Neural cell (in vitro differentiated cells): ENCODE data around the gene SRP68. TPM values are rescaled to one million over a fixed set of nuclear protein-coding genes. Genes with fewer than 3 reads are reported as not detected.

Experiments used
- H2AFZ ChIP-seq: fragments of 200-600, 300-800 bp; sonication (generic), shearing (Covaris generic); 2 replicates; pipeline ENCODE4 v1.6.0; 2014; ENCODE audit warnings: low read depth, mild to moderate bottlenecking, antibody characterized with exemption, low read length, moderate library complexity
- H3F3A ChIP-seq: fragments of 200-600 bp; shearing (Covaris generic); 2 replicates; pipeline ENCODE4 v1.6.1; 2016; ENCODE audit warnings: mild to moderate bottlenecking, moderate library complexity, mixed read lengths, antibody characterized with exemption, low read length; ENCODE audit not compliant: insufficient read depth, poor library complexity, severe bottlenecking
- H3K27ac ChIP-seq: fragments of 200-600, 300-800 bp; sonication (generic), shearing (Covaris generic); 2 replicates; pipeline ENCODE4 v1.5.1; 2014; ENCODE audit warnings: mild to moderate bottlenecking, low read length, moderate library complexity
- H3K27me3 ChIP-seq: fragments of 300-800, 200-600 bp; sonication (generic), shearing (Covaris generic); 2 replicates; pipeline ENCODE4 v1.6.0; 2014; ENCODE audit warnings: mild to moderate bottlenecking, low read depth, low read length, moderate library complexity; ENCODE audit not compliant: insufficient read depth
- H3K36me3 ChIP-seq: fragments of 300-800, 200-600 bp; sonication (generic), shearing (Covaris generic); 2 replicates; pipeline ENCODE4 v1.5.1; 2014; ENCODE audit warnings: mild to moderate bottlenecking, antibody characterized with exemption, low read length, moderate library complexity; ENCODE audit not compliant: insufficient read depth
- H3K4me2 ChIP-seq: fragments of 300-800, 200-600 bp; sonication (generic), shearing (Covaris generic); 2 replicates; pipeline ENCODE4 v1.6.0; 2014; ENCODE audit warnings: mild to moderate bottlenecking, low read length
- H3K4me3 ChIP-seq: fragments of 300-800, 200-600 bp; sonication (generic), shearing (Covaris generic); 2 replicates; pipeline ENCODE4 v1.5.1; 2014; ENCODE audit warnings: mild to moderate bottlenecking, low read length, moderate library complexity
- H3K79me2 ChIP-seq: fragments of 200-600 bp; shearing (Covaris generic); replicated peaks from 2 replicates; pipeline ENCODE4 v1.6.0; 2014; ENCODE audit warnings: mild to moderate bottlenecking, low read length, moderate library complexity; ENCODE audit not compliant: insufficient read depth
- H3K9ac ChIP-seq: fragments of 300-800, 200-600 bp; sonication (generic), shearing (Covaris generic); 2 replicates; pipeline ENCODE4 v1.6.1; 2016; ENCODE audit warnings: mild to moderate bottlenecking, low read length, mixed read lengths
- H3K9me2 ChIP-seq: fragments of 200-600 bp; shearing (Covaris generic); 2 replicates; pipeline ENCODE4 v1.6.1; 2016; ENCODE audit warnings: mild to moderate bottlenecking, low read length, mixed read lengths; ENCODE audit not compliant: insufficient read depth
- H3K9me3 ChIP-seq: fragments of 200-600, 300-800 bp; sonication (generic), shearing (Covaris generic); 2 replicates; pipeline ENCODE4 v1.6.1; 2016; ENCODE audit warnings: mild to moderate bottlenecking, mixed run types, low read length, moderate library complexity, mixed read lengths
- H4K20me1 ChIP-seq: fragments of 200-600 bp; shearing (Covaris generic); 2 replicates; pipeline ENCODE4 v1.6.1; 2016; ENCODE audit warnings: mild to moderate bottlenecking, mixed run types; ENCODE audit not compliant: insufficient read depth
- CTCF ChIP-seq: fragments of 450-650 bp; IDR thresholded peaks from 2 replicates; pipeline ENCODE4 v1.5.1; 2014; ENCODE audit warnings: antibody characterized with exemption, mild to moderate bottlenecking, moderate library complexity; ENCODE audit not compliant: poor library complexity, severe bottlenecking
- MXI1 ChIP-seq: fragments of 450-650 bp; conservative IDR thresholded peaks from 2 replicates; pipeline ENCODE4 v1.6.1; 2014; ENCODE audit warnings: antibody characterized with exemption, mild to moderate bottlenecking; ENCODE audit not compliant: poor library complexity, severe bottlenecking
- POLR2AphosphoS5 ChIP-seq: IDR thresholded peaks from 2 replicates; pipeline ENCODE4 v1.6.1; 2012
- RAD21 ChIP-seq: fragments of 450-650 bp; conservative IDR thresholded peaks from 2 replicates; pipeline ENCODE4 v1.6.1; 2014; ENCODE audit warnings: antibody characterized with exemption, mild to moderate bottlenecking, moderate library complexity
- REST ChIP-seq: IDR thresholded peaks from 2 replicates; pipeline ENCODE4 v1.6.1; 2012; ENCODE audit warnings: borderline replicate concordance
- SMC3 ChIP-seq: fragments of 450-650 bp; conservative IDR thresholded peaks from 2 replicates; pipeline ENCODE4 v1.6.1; 2014; ENCODE audit warnings: antibody characterized with exemption, mild to moderate bottlenecking, moderate library complexity; ENCODE audit not compliant: poor library complexity
- TAF1 ChIP-seq: IDR thresholded peaks from 2 replicates; pipeline ENCODE4 v1.6.1; 2012; ENCODE audit warnings: low read depth
- polyA plus RNA-seq: library from polyadenylated mRNA; depleted of rRNA; stranded (reverse); fragments of >200 nt; gene quantifications from 2 replicates; pipeline ENCODE4 v1.2.3, GENCODE V29; 2014

The SRP68 gene
- polyA plus RNA-seq, 1 donor from 2014 or later, result 26.3 TPM

GRCh38 chr17:76005263-76006149, 66.8 kb downstream of the SRP68 start:
- TF ChIP-seq POLR2AphosphoS5, result no peak
- TF ChIP-seq RAD21, result peak; percentile 32
- TF ChIP-seq MXI1, result no peak
- peak; percentile 35 for TF ChIP-seq SMC3
- TF ChIP-seq TAF1, result no peak
- peak; percentile 42 for TF ChIP-seq CTCF
- no peak for TF ChIP-seq REST
- no peak overlapping the region for H3K4me2 ChIP-seq
- no peak overlapping the region for H3K27ac ChIP-seq

GRCh38 chr17:76004750-76005262, 67.5 kb downstream of the SRP68 start:
- no peak overlapping the region for H3K4me2 ChIP-seq
- no peak overlapping the region for H3K4me3 ChIP-seq
- no peaks in the 10 kb centered on the region for H4K20me1 ChIP-seq
- H3K36me3 ChIP-seq, result no peaks in the 10 kb centered on the region
- no peaks in the 10 kb centered on the region for H3K27me3 ChIP-seq
- no peak overlapping the region for H2AFZ ChIP-seq
- H3K79me2 ChIP-seq, result no peaks in the 10 kb centered on the region
- TF ChIP-seq RAD21, result no peak
- no peak for TF ChIP-seq MXI1
- TF ChIP-seq CTCF, result no peak
- no peaks in the 10 kb centered on the region for H3K9me3 ChIP-seq
- H3K9ac ChIP-seq, result no peak overlapping the region
- no peak overlapping the region for H3K27ac ChIP-seq
- H3K9me2 ChIP-seq, result no peaks in the 10 kb centered on the region
- no peaks in the 10 kb centered on the region for H3F3A ChIP-seq

More at GRCh38 chr17:76005263-76006149, 66.8 kb downstream of the SRP68 start:
- Histone ChIP-seq H4K20me1 (no peaks in the 10 kb centered on the region), H3K4me3 (no peak overlapping the region), H3K9ac (no peak overlapping the region), H3K27me3 (no peaks in the 10 kb centered on the region), H3F3A (no peaks in the 10 kb centered on the region), H3K36me3 (no peaks in the 10 kb centered on the region), H3K9me2 (no peaks in the 10 kb centered on the region), H3K9me3 (no peaks in the 10 kb centered on the region), H2AFZ (no peak overlapping the region), H3K79me2 (no peaks in the 10 kb centered on the region)
